Activated CD8-positive, alpha-beta T cell treated with anti-CD3 and anti-CD28 coated beads, Interleukin-2, amount 10 ng/mL, durations not matched to agents 7 days and 5 days (primary cell): ENCODE results near the gene XRCC5. TPM values are rescaled to one million over a fixed set of nuclear protein-coding genes. Genes with fewer than 3 reads are reported as not detected.

ENCODE experiments used
- ATAC-seq: fragments of 150-1000 bp; cut with Tn5 transposase; one replicate; pipeline ENCODE4 v1.10.0; 2021; ENCODE audit warnings: moderate library complexity
- CTCF ChIA-PET: fragments of 350-600 bp; sonication (Branson Sonifier 250); formaldehyde crosslinking; loops from one replicate; lab custom pipeline; 2021; ENCODE audit warnings: antibody characterized with exemption; lab: Charles Lee
- POLR2A ChIA-PET: fragments of 350-600 bp; sonication (Branson Sonifier 250); formaldehyde crosslinking; loops from one replicate; lab custom pipeline; 2021; ENCODE audit warnings: antibody characterized with exemption; lab: Charles Lee
- DNase-seq: peaks from one replicate; pipeline ENCODE4 v3.0.0-alpha.2; 2020
- H3K27ac Mint-ChIP-seq: one replicate; pipeline ENCODE4 v1.8.0; 2021; ENCODE audit warnings: mild to moderate bottlenecking, mixed read lengths
- H3K27me3 Mint-ChIP-seq: one replicate; pipeline ENCODE4 v1.8.0; 2021; ENCODE audit warnings: low read depth, mixed read lengths
- H3K36me3 Mint-ChIP-seq: one replicate; pipeline ENCODE4 v1.8.0; 2021; ENCODE audit warnings: low read depth, mixed read lengths
- H3K4me1 Mint-ChIP-seq: one replicate; pipeline ENCODE4 v1.8.0; 2021; ENCODE audit warnings: low read depth, mixed read lengths
- H3K4me3 Mint-ChIP-seq: one replicate; pipeline ENCODE4 v1.8.0; 2021; ENCODE audit warnings: mild to moderate bottlenecking, mixed read lengths
- H3K9me3 Mint-ChIP-seq: one replicate; pipeline ENCODE4 v1.8.0; 2022; ENCODE audit warnings: mixed read lengths; ENCODE audit not compliant: insufficient read depth
- total RNA-seq, 2 experiments: library from RNA; stranded (reverse); gene quantifications; one replicate each; pipeline ENCODE4 v1.2.3, GENCODE V29; 2021

Gene XRCC5
- total RNA-seq, 2 experiments from 2014 or later = 362 to 394 TPM

- ChIA-PET POLR2A (no interaction called here), CTCF (no interaction called here)
- no peaks in the 10 kb centered on the region for H3K9me3 Mint-ChIP-seq
- no peak overlapping the region for H3K4me3 Mint-ChIP-seq
- H3K36me3 Mint-ChIP-seq = peaks cover 72% of the 10 kb centered on the region
- H3K27me3 Mint-ChIP-seq = no peaks in the 10 kb centered on the region
- no peak overlapping the region for H3K27ac Mint-ChIP-seq
- peaks cover 26% of the 10 kb centered on the region for H3K4me1 Mint-ChIP-seq
- ATAC-seq = no peak
- DNase-seq = no peak
Observed at GRCh38 chr2:216179015-216179414, 69.9 kb downstream of the XRCC5 start.

- ChIA-PET CTCF (interaction anchor here (0.7 to 1.1 kb wide), 2 partner anchors 16 to 223 kb away, joined by 3 read pairs; no protein-coding TSS in a partner anchor), POLR2A (no interaction called here)
- H3K4me3 Mint-ChIP-seq = no peak overlapping the region
- ATAC-seq (no peak), DNase-seq (no peak)
- H3K27ac Mint-ChIP-seq = peak overlapping the region; percentile 9
- H3K4me1 Mint-ChIP-seq = peaks cover 31% of the 10 kb centered on the region
- H3K36me3 Mint-ChIP-seq = peaks cover 71% of the 10 kb centered on the region
- H3K27me3 Mint-ChIP-seq = no peaks in the 10 kb centered on the region
- H3K9me3 Mint-ChIP-seq = no peaks in the 10 kb centered on the region
Observed at GRCh38 chr2:216181351-216181750, 72.2 kb downstream of the XRCC5 start.

- ChIA-PET POLR2A (no interaction called here), CTCF (interaction anchor here (1.1 to 2.0 kb wide), 2 partner anchors 13 to 222 kb away, joined by 3 to 5 read pairs; no protein-coding TSS in a partner anchor)
- Mint-ChIP-seq H3K4me1 (peaks cover 34% of the 10 kb centered on the region), H3K36me3 (peaks cover 68% of the 10 kb centered on the region), H3K27ac (peak overlapping the region; percentile 70), H3K4me3 (no peak overlapping the region), H3K9me3 (no peaks in the 10 kb centered on the region), H3K27me3 (no peaks in the 10 kb centered on the region)
- DNase-seq (no peak), ATAC-seq (no peak)
Observed at GRCh38 chr2:216181953-216182461, 72.9 kb downstream of the XRCC5 start.

- Mint-ChIP-seq H3K4me1 (peaks cover 40% of the 10 kb centered on the region), H3K9me3 (no peaks in the 10 kb centered on the region)
- CTCF ChIA-PET = interaction anchor here (1.2 to 2.0 kb wide), 6 partner anchors 10 to 222 kb away, joined by 3 to 7 read pairs (median 3); no protein-coding TSS in a partner anchor
Observed at GRCh38 chr2:216183462-216183861, 74.3 kb downstream of the XRCC5 start.

GRCh38 chr2:216188559-216188850 lies 79.4 kb downstream of the XRCC5 start:
- ChIA-PET POLR2A (no interaction called here), CTCF (interaction anchor here (0.6 to 1.1 kb wide), 4 partner anchors 10 to 46 kb away, joined by 3 to 4 read pairs (median 3); no protein-coding TSS in a partner anchor)
- H3K27me3 Mint-ChIP-seq = no peaks in the 10 kb centered on the region
- no peak overlapping the region for H3K27ac Mint-ChIP-seq
- ATAC-seq (no peak), DNase-seq (no peak)
- H3K4me3 Mint-ChIP-seq = no peak overlapping the region
- no peaks in the 10 kb centered on the region for H3K9me3 Mint-ChIP-seq
- peaks cover 46% of the 10 kb centered on the region for H3K4me1 Mint-ChIP-seq
- H3K36me3 Mint-ChIP-seq = peaks cover 62% of the 10 kb centered on the region

More at GRCh38 chr2:216183462-216183861, 74.3 kb downstream of the XRCC5 start:
- Mint-ChIP-seq H3K36me3 (peaks cover 62% of the 10 kb centered on the region), H3K27me3 (no peaks in the 10 kb centered on the region), H3K27ac (peak overlapping the region; percentile 43), H3K4me3 (no peak overlapping the region)
- POLR2A ChIA-PET = no interaction called here
- ATAC-seq (no peak), DNase-seq (no peak)

- H3K27me3 Mint-ChIP-seq = no peaks in the 10 kb centered on the region
- no peak for ATAC-seq
- no peak overlapping the region for H3K4me3 Mint-ChIP-seq
- peak overlapping the region; percentile 16 for H3K27ac Mint-ChIP-seq
- ChIA-PET POLR2A (no interaction called here), CTCF (interaction anchor here (0.6 kb wide), 1 partner anchor 10 kb away, joined by 3 read pairs; no protein-coding TSS in a partner anchor)
- H3K9me3 Mint-ChIP-seq = no peaks in the 10 kb centered on the region
- no peak for DNase-seq
- peaks cover 42% of the 10 kb centered on the region for H3K4me1 Mint-ChIP-seq
- H3K36me3 Mint-ChIP-seq = peaks cover 63% of the 10 kb centered on the region
Observed at GRCh38 chr2:216188956-216189355, 79.8 kb downstream of the XRCC5 start.

- Mint-ChIP-seq H3K9me3 (no peaks in the 10 kb centered on the region), H3K27ac (no peak overlapping the region), H3K4me1 (peaks cover 43% of the 10 kb centered on the region), H3K36me3 (peaks cover 66% of the 10 kb centered on the region), H3K4me3 (no peak overlapping the region), H3K27me3 (no peaks in the 10 kb centered on the region)
- no peak for ATAC-seq
- no peak for DNase-seq
- CTCF ChIA-PET = no interaction called here
- POLR2A ChIA-PET = interaction anchor here (0.6 kb wide), 1 partner anchor 104 kb away, joined by 3 read pairs; no protein-coding TSS in a partner anchor
Observed at GRCh38 chr2:216189410-216189809, 80.3 kb downstream of the XRCC5 start.

- H3K4me3 Mint-ChIP-seq = no peak overlapping the region
- H3K27ac Mint-ChIP-seq = no peak overlapping the region
- peaks cover 22% of the 10 kb centered on the region for H3K4me1 Mint-ChIP-seq
- ChIA-PET CTCF (interaction anchor here (1.2 to 1.4 kb wide), 2 partner anchors 23 to 328 kb away, joined by 3 read pairs; no protein-coding TSS in a partner anchor), POLR2A (no interaction called here)
- ATAC-seq = no peak
- no peak for DNase-seq
- H3K36me3 Mint-ChIP-seq = peaks cover 73% of the 10 kb centered on the region
- H3K27me3 Mint-ChIP-seq = no peaks in the 10 kb centered on the region
- H3K9me3 Mint-ChIP-seq = no peaks in the 10 kb centered on the region
Observed at GRCh38 chr2:216192181-216192580, 83.0 kb downstream of the XRCC5 start.

- peaks cover 19% of the 10 kb centered on the region for H3K4me1 Mint-ChIP-seq
- no peak for DNase-seq
- no peaks in the 10 kb centered on the region for H3K27me3 Mint-ChIP-seq
- CTCF ChIA-PET = no interaction called here
- H3K4me3 Mint-ChIP-seq = no peak overlapping the region
- no peak for ATAC-seq
- H3K9me3 Mint-ChIP-seq = no peaks in the 10 kb centered on the region
- H3K27ac Mint-ChIP-seq = no peak overlapping the region
- POLR2A ChIA-PET = interaction anchor here (0.9 kb wide), 1 partner anchor 18 kb away, joined by 5 read pairs; no protein-coding TSS in a partner anchor
- H3K36me3 Mint-ChIP-seq = peaks cover 77% of the 10 kb centered on the region
Observed at GRCh38 chr2:216192931-216193330, 83.8 kb downstream of the XRCC5 start.

- Mint-ChIP-seq H3K36me3 (peaks cover 79% of the 10 kb centered on the region), H3K4me1 (peaks cover 18% of the 10 kb centered on the region), H3K27me3 (no peaks in the 10 kb centered on the region), H3K4me3 (no peak overlapping the region), H3K27ac (peak overlapping the region; percentile 65), H3K9me3 (no peaks in the 10 kb centered on the region)
- ChIA-PET CTCF (no interaction called here), POLR2A (interaction anchor here (0.9 kb wide), 1 partner anchor 17 kb away, joined by 5 read pairs; no protein-coding TSS in a partner anchor)
- ATAC-seq (no peak), DNase-seq (no peak)
Observed at GRCh38 chr2:216194013-216194412, 84.9 kb downstream of the XRCC5 start.

GRCh38 chr2:216194561-216194960 lies 85.4 kb downstream of the XRCC5 start:
- H3K27me3 Mint-ChIP-seq = no peaks in the 10 kb centered on the region
- H3K4me1 Mint-ChIP-seq = peaks cover 15% of the 10 kb centered on the region
- H3K36me3 Mint-ChIP-seq = peaks cover 79% of the 10 kb centered on the region
- CTCF ChIA-PET = interaction anchor here (1.0 to 1.5 kb wide), 2 partner anchors 12 to 15 kb away, joined by 3 to 5 read pairs; no protein-coding TSS in a partner anchor
- no peaks in the 10 kb centered on the region for H3K9me3 Mint-ChIP-seq
- H3K4me3 Mint-ChIP-seq = no peak overlapping the region
- peak overlapping the region; percentile 28 for H3K27ac Mint-ChIP-seq
- POLR2A ChIA-PET = no interaction called here
- DNase-seq (no peak), ATAC-seq (no peak)

GRCh38 chr2:216195565-216196029 lies 86.4 kb downstream of the XRCC5 start:
- ChIA-PET POLR2A (no interaction called here), CTCF (interaction anchor here (0.9 to 1.5 kb wide), 4 partner anchors 13 to 163 kb away, joined by 3 to 5 read pairs (median 3); no protein-coding TSS in a partner anchor)
- no peak overlapping the region for H3K27ac Mint-ChIP-seq
- no peaks in the 10 kb centered on the region for H3K27me3 Mint-ChIP-seq
- ATAC-seq (no peak), DNase-seq (no peak)
- peaks cover 79% of the 10 kb centered on the region for H3K36me3 Mint-ChIP-seq
- H3K4me1 Mint-ChIP-seq = peaks cover 14% of the 10 kb centered on the region
- no peak overlapping the region for H3K4me3 Mint-ChIP-seq
- no peaks in the 10 kb centered on the region for H3K9me3 Mint-ChIP-seq
